KMS-11 (cell line): ENCODE data around the gene ST8SIA6.

Experiments used
- H2AFZ ChIP-seq: fragments of 200-600 bp; sonication (generic); 2 replicates; pipeline ENCODE4 v1.6.1; 2016; ENCODE audit warnings: antibody characterized with exemption, mixed run types, low read depth
- H3K27ac ChIP-seq: fragments of 200-600 bp; sonication (generic); 2 replicates; pipeline ENCODE4 v1.6.1; 2016; ENCODE audit warnings: mild to moderate bottlenecking, mixed run types
- H3K27me3 ChIP-seq: fragments of 200-600 bp; sonication (generic); 2 replicates; pipeline ENCODE4 v1.6.1; 2017; ENCODE audit warnings: mild to moderate bottlenecking, low read depth, mixed run types, moderate library complexity; ENCODE audit not compliant: insufficient read depth
- H3K36me3 ChIP-seq: fragments of 200-600 bp; sonication (generic); 2 replicates; pipeline ENCODE4 v1.6.1; 2017; ENCODE audit warnings: mild to moderate bottlenecking, mixed run types; ENCODE audit not compliant: insufficient read depth
- H3K4me1 ChIP-seq: fragments of 200-600 bp; sonication (generic); 2 replicates; pipeline ENCODE4 v1.6.1; 2016; ENCODE audit warnings: mild to moderate bottlenecking, low read depth, mixed run types; ENCODE audit not compliant: poor library complexity, severe bottlenecking
- H3K4me2 ChIP-seq: fragments of 200-600 bp; sonication (generic); 2 replicates; pipeline ENCODE4 v1.7.0; 2016; ENCODE audit warnings: mild to moderate bottlenecking, mixed run types
- H3K4me3 ChIP-seq: fragments of 200-600 bp; sonication (generic); IDR thresholded peaks from 2 replicates; pipeline ENCODE4 v1.6.1; 2017; ENCODE audit warnings: low read depth, low read length, mixed read lengths; ENCODE audit not compliant: insufficient read depth
- H3K79me2 ChIP-seq: fragments of 200-600 bp; sonication (generic); 2 replicates; pipeline ENCODE4 v1.6.1; 2016; ENCODE audit warnings: low read depth, mixed run types; ENCODE audit not compliant: insufficient read depth
- H3K9ac ChIP-seq: fragments of 200-600 bp; sonication (generic); 2 replicates; pipeline ENCODE4 v1.6.1; 2016; ENCODE audit warnings: mild to moderate bottlenecking, mixed run types
- H4K20me1 ChIP-seq: fragments of 200-600 bp; sonication (generic); 2 replicates; pipeline ENCODE4 v1.6.1; 2016; ENCODE audit warnings: mild to moderate bottlenecking, mixed run types; ENCODE audit not compliant: insufficient read depth
- TF ChIP-seq, protein P1 (sequence below): fragments of 200-600 bp; sonication (generic); conservative IDR thresholded peaks from 2 replicates; pipeline ENCODE4 v1.6.1; 2017; ENCODE audit warnings: low read depth, mild to moderate bottlenecking, antibody characterized with exemption, low read length, moderate library complexity, mixed read lengths

Gene ST8SIA6

GRCh38 chr10:17479015-17479615 lies 24.7 kb upstream of the ST8SIA6 start:
- no peak overlapping the region for H2AFZ ChIP-seq
- H3K4me3 ChIP-seq: no peak overlapping the region
- H3K36me3 ChIP-seq: no peaks in the 10 kb centered on the region
- H3K27me3 ChIP-seq: no peaks in the 10 kb centered on the region
- H4K20me1 ChIP-seq: no peaks in the 10 kb centered on the region
- H3K79me2 ChIP-seq: no peaks in the 10 kb centered on the region
- no peak overlapping the region for H3K9ac ChIP-seq
- H3K27ac ChIP-seq: no peak overlapping the region
- no peak overlapping the region for H3K4me2 ChIP-seq
- TF ChIP-seq, protein P1, sequence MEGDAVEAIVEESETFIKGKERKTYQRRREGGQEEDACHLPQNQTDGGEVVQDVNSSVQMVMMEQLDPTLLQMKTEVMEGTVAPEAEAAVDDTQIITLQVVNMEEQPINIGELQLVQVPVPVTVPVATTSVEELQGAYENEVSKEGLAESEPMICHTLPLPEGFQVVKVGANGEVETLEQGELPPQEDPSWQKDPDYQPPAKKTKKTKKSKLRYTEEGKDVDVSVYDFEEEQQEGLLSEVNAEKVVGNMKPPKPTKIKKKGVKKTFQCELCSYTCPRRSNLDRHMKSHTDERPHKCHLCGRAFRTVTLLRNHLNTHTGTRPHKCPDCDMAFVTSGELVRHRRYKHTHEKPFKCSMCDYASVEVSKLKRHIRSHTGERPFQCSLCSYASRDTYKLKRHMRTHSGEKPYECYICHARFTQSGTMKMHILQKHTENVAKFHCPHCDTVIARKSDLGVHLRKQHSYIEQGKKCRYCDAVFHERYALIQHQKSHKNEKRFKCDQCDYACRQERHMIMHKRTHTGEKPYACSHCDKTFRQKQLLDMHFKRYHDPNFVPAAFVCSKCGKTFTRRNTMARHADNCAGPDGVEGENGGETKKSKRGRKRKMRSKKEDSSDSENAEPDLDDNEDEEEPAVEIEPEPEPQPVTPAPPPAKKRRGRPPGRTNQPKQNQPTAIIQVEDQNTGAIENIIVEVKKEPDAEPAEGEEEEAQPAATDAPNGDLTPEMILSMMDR: no peak
- H3K4me1 ChIP-seq: no peaks in the 10 kb centered on the region

DNA sequence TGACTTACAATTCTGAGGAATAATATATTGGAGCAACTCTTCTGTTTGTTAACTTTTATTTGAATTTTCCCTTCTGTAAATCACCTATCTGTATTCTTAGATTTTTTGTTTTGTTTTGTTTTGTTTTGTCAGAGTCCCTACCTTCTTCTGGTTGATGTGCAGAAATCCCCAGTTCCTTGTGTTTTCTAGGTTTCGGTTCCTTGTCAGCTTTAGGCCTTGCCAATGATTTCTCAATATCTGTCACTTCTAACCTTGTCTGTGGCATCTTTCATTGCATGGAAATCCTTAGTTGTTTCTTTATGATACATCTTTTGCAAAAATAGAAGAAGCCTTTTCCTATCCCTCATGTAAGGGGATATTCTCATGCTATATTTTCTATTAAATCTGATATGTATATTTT lies 21.7 kb upstream of the ST8SIA6 start:
- no peak overlapping the region for H2AFZ ChIP-seq
- H3K27ac ChIP-seq: no peak overlapping the region
- no peak overlapping the region for H3K4me3 ChIP-seq
- no peaks in the 10 kb centered on the region for H4K20me1 ChIP-seq
- H3K79me2 ChIP-seq: no peaks in the 10 kb centered on the region
- TF ChIP-seq, protein P1: no peak
- no peaks in the 10 kb centered on the region for H3K27me3 ChIP-seq
- H3K36me3 ChIP-seq: no peaks in the 10 kb centered on the region
- no peak overlapping the region for H3K4me2 ChIP-seq
- H3K9ac ChIP-seq: no peak overlapping the region
- H3K4me1 ChIP-seq: no peaks in the 10 kb centered on the region

DNA sequence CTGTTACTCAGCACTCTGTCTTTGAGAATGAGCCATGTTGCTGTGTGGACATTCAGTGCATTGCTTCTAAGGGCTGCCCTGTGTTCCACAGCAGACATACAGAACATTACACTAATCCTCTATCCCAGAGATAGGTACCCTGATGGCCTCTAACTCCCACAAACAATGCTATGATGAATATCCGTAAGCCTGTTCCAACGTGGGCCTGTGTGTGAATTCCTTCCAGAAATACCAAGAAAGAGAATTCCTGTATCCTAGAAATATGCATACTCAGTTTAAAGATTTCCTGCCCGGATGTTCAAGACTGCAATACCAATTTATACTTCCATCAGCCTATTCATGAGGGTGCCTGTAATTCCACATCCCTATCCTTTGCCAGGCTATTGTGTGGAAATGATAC lies 21.3 kb upstream of the ST8SIA6 start:
- Histone ChIP-seq H3K36me3 (no peaks in the 10 kb centered on the region), H3K27ac (no peak overlapping the region), H3K27me3 (no peaks in the 10 kb centered on the region), H2AFZ (no peak overlapping the region), H3K79me2 (no peaks in the 10 kb centered on the region), H4K20me1 (no peaks in the 10 kb centered on the region), H3K4me3 (no peak overlapping the region), H3K9ac (no peak overlapping the region), H3K4me1 (no peaks in the 10 kb centered on the region), H3K4me2 (no peak overlapping the region)
- TF ChIP-seq, protein P1: no peak

- H3K9ac ChIP-seq: no peak overlapping the region
- no peak overlapping the region for H3K4me2 ChIP-seq
- H3K27me3 ChIP-seq: no peaks in the 10 kb centered on the region
- H3K79me2 ChIP-seq: no peaks in the 10 kb centered on the region
- H3K27ac ChIP-seq: no peak overlapping the region
- H3K36me3 ChIP-seq: no peaks in the 10 kb centered on the region
- H3K4me1 ChIP-seq: no peaks in the 10 kb centered on the region
- TF ChIP-seq, protein P1: no peak
- no peak overlapping the region for H2AFZ ChIP-seq
- no peak overlapping the region for H3K4me3 ChIP-seq
- H4K20me1 ChIP-seq: no peaks in the 10 kb centered on the region
These were observed 20.4 kb upstream of the ST8SIA6 start for GRCh38 chr10:17474595-17475323.
